DOHH2 (cell line): ENCODE data around the gene FTSJ3.

ENCODE experiments used
- CTCF ChIP-seq: fragments of 200-600 bp; sonication (generic); IDR thresholded peaks from one replicate; pipeline ENCODE4 v1.5.1; 2014; ENCODE audit warnings: antibody characterized with exemption, mild to moderate bottlenecking, low read depth, low read length; ENCODE audit not compliant: poor library complexity, severe bottlenecking
- EZH2phosphoT487 ChIP-seq: fragments of 200-600 bp; sonication (generic); IDR thresholded peaks from 2 replicates; pipeline ENCODE4 v1.6.1; 2017; ENCODE audit warnings: borderline replicate concordance, mild to moderate bottlenecking, antibody characterized with exemption, low read length, moderate library complexity, mixed read lengths

GRCh38 chr17:63838631-63839171 is 11.2 kb upstream of the FTSJ3 start:
- TF ChIP-seq CTCF (no peak), EZH2phosphoT487 (no peak)
